NT2/D1 (cell line): ENCODE measurements around the gene CPA1.

Experiments
- SUZ12 ChIP-seq: IDR thresholded peaks from 2 replicates; pipeline ENCODE4 v1.6.1; 2011; ENCODE audit not compliant: insufficient read length, insufficient read depth; ENCODE audit errors: extremely low read depth
- YY1 ChIP-seq: IDR thresholded peaks from 2 replicates; pipeline ENCODE4 v1.6.1; 2011; ENCODE audit not compliant: insufficient read length, insufficient read depth
- ZNF274 ChIP-seq: IDR thresholded peaks from 2 replicates; pipeline ENCODE4 v1.6.1; 2011; ENCODE audit warnings: mild to moderate bottlenecking, low read depth, low read length

DNA sequence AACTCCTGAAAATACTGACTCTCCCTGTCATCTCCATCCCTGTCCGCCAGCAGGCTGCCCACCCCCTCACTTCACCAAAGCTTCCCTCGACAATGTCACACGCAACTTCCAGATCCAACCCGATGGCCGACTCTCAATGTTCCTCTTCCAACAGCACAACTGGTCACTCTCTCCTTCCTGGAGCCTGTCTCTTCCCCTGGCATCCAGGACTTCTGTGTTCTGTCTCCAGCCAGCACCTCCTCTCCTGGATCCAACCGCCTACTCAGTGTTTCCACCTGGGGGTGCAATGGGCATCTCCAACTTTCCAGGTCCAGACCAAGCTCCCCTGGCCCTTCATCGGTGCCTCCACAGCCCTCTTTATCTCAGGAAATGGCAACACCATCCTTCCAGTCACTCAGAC lies 27.1 kb upstream of the CPA1 start:
- TF ChIP-seq ZNF274 = no peak
- TF ChIP-seq YY1 = no peak
- TF ChIP-seq SUZ12 = no peak
